ENCODE data around the gene SQSTM1.

DNA sequence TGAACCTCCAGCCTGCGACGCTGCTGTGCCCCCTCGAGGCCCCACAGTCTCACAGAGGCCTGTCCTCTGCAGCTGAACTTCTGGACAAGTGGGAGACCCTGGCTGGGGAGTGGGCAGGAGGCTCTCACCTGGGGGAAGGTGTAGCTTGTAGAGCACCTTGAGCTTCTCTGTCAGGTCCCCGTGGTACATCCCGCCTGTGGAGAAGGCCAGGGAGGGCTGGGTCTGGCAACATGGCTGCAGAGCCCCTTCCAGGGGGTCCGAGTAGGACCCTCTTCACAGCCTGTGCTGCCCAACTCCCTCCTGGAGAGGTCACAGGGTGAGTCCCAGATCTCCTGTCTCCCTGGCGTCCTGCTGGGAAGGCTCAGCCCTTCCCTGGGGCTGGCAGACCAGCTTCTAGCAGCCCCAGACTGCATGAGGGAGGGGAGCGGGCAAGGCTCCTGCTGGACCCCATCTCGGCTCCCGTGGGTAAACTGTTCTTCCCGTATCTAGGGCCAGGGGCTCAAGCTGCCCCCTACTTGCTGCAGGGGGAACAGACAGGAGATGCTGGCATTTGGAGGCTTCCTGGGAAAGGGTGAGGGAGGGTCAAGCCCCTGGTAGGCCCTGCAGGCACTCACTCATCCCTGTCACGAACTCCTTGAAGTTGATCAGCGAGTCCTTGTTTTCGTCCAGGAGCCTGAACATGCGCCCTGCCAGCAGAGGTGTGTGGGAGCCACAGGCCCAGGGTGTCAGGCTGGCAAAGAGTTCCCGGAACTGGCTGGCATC is 49.1 kb downstream of the SQSTM1 start:
- TF ChIP-seq, protein P1, sequence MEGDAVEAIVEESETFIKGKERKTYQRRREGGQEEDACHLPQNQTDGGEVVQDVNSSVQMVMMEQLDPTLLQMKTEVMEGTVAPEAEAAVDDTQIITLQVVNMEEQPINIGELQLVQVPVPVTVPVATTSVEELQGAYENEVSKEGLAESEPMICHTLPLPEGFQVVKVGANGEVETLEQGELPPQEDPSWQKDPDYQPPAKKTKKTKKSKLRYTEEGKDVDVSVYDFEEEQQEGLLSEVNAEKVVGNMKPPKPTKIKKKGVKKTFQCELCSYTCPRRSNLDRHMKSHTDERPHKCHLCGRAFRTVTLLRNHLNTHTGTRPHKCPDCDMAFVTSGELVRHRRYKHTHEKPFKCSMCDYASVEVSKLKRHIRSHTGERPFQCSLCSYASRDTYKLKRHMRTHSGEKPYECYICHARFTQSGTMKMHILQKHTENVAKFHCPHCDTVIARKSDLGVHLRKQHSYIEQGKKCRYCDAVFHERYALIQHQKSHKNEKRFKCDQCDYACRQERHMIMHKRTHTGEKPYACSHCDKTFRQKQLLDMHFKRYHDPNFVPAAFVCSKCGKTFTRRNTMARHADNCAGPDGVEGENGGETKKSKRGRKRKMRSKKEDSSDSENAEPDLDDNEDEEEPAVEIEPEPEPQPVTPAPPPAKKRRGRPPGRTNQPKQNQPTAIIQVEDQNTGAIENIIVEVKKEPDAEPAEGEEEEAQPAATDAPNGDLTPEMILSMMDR (IDR thresholded peaks at IDR 0.05; ENCODE audit: low read depth, low read length, missing input control), result no peak
- TF ChIP-seq TAF1 (conservative IDR thresholded peaks at IDR 0.05) (no peak), YY1 (IDR thresholded peaks at IDR 0.05) (no peak), JUND (IDR thresholded peaks at IDR 0.05) (no peak), SP1 (IDR thresholded peaks at IDR 0.05) (no peak), RAD21 (IDR thresholded peaks at IDR 0.05) (no peak)
- TF ChIP-seq, protein P2, sequence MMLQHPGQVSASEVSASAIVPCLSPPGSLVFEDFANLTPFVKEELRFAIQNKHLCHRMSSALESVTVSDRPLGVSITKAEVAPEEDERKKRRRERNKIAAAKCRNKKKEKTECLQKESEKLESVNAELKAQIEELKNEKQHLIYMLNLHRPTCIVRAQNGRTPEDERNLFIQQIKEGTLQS (IDR thresholded peaks at IDR 0.05), result no peak

Data from liver (tissue), 3 donors.